Adrenal gland (tissue), 5 donors: ENCODE measurements around the gene HOXD9.

Experiments
- CTCF ChIP-seq, 6 experiments: fragments of 450-650 bp in 4 of 6; fragments of 200-600 bp in 2 of 6; sonication (generic) in 1 of 6; IDR thresholded peaks; 1 replicate in 5 of 6; 2 replicates in 1 of 6; pipeline versions ENCODE4 v1.5.1 to v1.8.0; 2016 to 2021; ENCODE audit warnings: antibody characterized with exemption in 6 of 6, mild to moderate bottlenecking in 2 of 6, moderate library complexity in 1 of 6
- POLR2A ChIP-seq, 2 donors: fragments of 450-650 bp; IDR thresholded peaks; one replicate each; pipeline ENCODE4 v1.6.1; 2017; ENCODE audit warnings: antibody characterized with exemption in 2 of 2, mild to moderate bottlenecking in 2 of 2, moderate library complexity in 1 of 2
- donor health status: DM: no; HTN: no; CAD: no.

GRCh38 chr2:176111309-176111663 lies 11.2 kb upstream of the HOXD9 start:
- no peak for TF ChIP-seq POLR2A (IDR thresholded peaks at IDR 0.05)
- peak; percentile 28 to 58 (median 48) for TF ChIP-seq CTCF (IDR thresholded peaks at IDR 0.05)
